Skeletal muscle tissue (tissue), 4 donors: ENCODE data around the gene RHOBTB3. TPM values are rescaled to one million over a fixed set of nuclear protein-coding genes. Genes with fewer than 3 reads are reported as not detected.
A peak's percentile ranks its signal among the peaks of the same experiment; 100 is the strongest.

ENCODE experiments used
- H3K27ac ChIP-seq: one replicate; pipeline ENCODE4 v1.7.0; 2013; ENCODE audit warnings: mild to moderate bottlenecking, low read depth, low read length, inconsistent platforms
- H3K27me3 ChIP-seq, 3 donors: one replicate each; pipeline ENCODE4 v1.7.0; 2013; ENCODE audit warnings: low read length in 3 of 3; ENCODE audit not compliant: control insufficient read depth in 3 of 3, insufficient read depth in 3 of 3
- H3K36me3 ChIP-seq, 3 donors: one replicate each; pipeline ENCODE4 v1.7.0; 2013; ENCODE audit warnings: low read length in 3 of 3; ENCODE audit not compliant: control insufficient read depth in 3 of 3, insufficient read depth in 3 of 3
- H3K4me1 ChIP-seq, 3 donors: one replicate each; pipeline ENCODE4 v1.7.0; 2013; ENCODE audit warnings: low read length in 3 of 3, mild to moderate bottlenecking in 3 of 3; ENCODE audit not compliant: control insufficient read depth in 3 of 3, insufficient read depth in 3 of 3
- H3K4me3 ChIP-seq, 3 donors: one replicate each; pipeline ENCODE4 v1.7.0; 2013; ENCODE audit warnings: low read length in 3 of 3
- H3K9ac ChIP-seq, 3 donors: one replicate each; pipeline ENCODE4 v1.7.0; 2013; ENCODE audit warnings: low read length in 3 of 3, mild to moderate bottlenecking in 3 of 3, moderate library complexity in 2 of 3, low read depth in 1 of 3
- H3K9me3 ChIP-seq, 3 donors: one replicate each; pipeline ENCODE4 v1.7.0; 2013; ENCODE audit warnings: low read length in 3 of 3; ENCODE audit not compliant: control insufficient read depth in 3 of 3
- total RNA-seq: library from RNA; depleted of rRNA; stranded (reverse); fragments of >200 nt; gene quantifications from one replicate; pipeline ENCODE4 v1.2.3, GENCODE V29; 2014
- donor health status: Osteomylitis.

The RHOBTB3 gene
- total RNA-seq, 1 donor from 2014 or later, result 640 TPM

- Histone ChIP-seq H3K4me3 (no peak overlapping the region), H3K9me3 (no peaks in the 10 kb centered on the region), H3K36me3 (no peaks in the 10 kb centered on the region), H3K4me1 (peaks cover 3 to 9% (median 7%) of the 10 kb centered on the region in 3 donors), H3K27ac (no peak overlapping the region), H3K27me3 (no peaks in the 10 kb centered on the region), H3K9ac (no peak overlapping the region)
Observed at GRCh38 chr5:95713960-95714710, 17.0 kb upstream of the RHOBTB3 start.

DNA sequence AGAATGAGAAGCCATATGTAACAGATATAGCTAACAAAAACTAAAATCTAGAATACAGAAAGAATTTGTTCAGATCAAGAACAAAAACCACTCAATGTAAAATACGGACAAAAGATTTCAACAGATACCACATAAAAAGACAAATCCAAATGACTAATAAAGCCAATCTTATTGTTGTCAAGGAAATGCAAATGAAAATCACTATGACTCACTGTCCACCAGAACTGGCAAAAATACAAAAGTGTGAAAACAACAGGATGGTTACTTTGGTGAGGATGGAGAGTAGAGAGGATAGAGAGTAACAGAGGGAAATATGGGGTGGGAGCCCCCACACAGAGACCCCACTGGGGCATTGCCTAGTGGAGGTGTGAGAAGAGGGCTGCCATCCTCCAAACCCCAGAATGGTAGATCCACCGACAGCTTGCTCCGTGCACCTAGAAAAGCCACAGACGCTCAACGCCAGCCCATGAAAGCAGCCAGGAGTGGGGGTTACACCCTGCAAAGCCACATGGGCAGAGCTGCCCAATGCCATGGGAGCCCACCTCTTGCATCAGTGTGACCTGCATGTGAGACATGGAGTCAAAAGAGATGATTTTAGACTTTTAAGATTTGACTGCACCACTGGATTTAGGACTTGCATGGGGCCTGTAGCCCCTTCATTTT lies 15.2 kb upstream of the RHOBTB3 start:
- H3K4me3 ChIP-seq, result no peak overlapping the region
- H3K27me3 ChIP-seq, result no peaks in the 10 kb centered on the region
- no peaks in the 10 kb centered on the region for H3K9me3 ChIP-seq
- H3K36me3 ChIP-seq, result no peaks in the 10 kb centered on the region
- no peak overlapping the region for H3K27ac ChIP-seq
- H3K9ac ChIP-seq, result no peak overlapping the region
- H3K4me1 ChIP-seq, result peaks cover 0 to 4% (median 3%) of the 10 kb centered on the region in 3 donors

DNA sequence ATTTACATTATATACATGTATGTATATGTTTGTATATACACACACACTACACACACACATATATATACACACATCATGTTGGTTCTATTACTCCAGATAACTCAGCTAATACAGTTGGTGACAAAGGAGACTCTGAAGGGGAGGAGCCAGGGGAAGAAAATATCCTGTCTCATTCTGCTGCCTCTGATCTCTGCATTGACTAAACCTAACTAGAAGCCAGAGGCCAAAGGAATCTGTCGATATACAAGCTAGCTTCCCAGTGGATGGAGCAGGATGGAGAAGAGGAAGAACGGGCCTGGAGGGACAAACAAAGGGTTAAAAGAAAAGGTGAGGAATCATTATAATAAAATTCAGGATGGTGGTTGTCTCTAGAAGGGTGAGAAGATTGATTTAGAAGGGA lies 13.7 kb upstream of the RHOBTB3 start:
- peaks cover 0 to under 1% (median 0%) of the 10 kb centered on the region in 3 donors for H3K4me1 ChIP-seq
- H3K9ac ChIP-seq, result no peak overlapping the region
- no peaks in the 10 kb centered on the region for H3K36me3 ChIP-seq
- H3K27me3 ChIP-seq, result no peaks in the 10 kb centered on the region
- no peaks in the 10 kb centered on the region for H3K9me3 ChIP-seq
- no peak overlapping the region for H3K27ac ChIP-seq
- H3K4me3 ChIP-seq, result no peak overlapping the region

DNA sequence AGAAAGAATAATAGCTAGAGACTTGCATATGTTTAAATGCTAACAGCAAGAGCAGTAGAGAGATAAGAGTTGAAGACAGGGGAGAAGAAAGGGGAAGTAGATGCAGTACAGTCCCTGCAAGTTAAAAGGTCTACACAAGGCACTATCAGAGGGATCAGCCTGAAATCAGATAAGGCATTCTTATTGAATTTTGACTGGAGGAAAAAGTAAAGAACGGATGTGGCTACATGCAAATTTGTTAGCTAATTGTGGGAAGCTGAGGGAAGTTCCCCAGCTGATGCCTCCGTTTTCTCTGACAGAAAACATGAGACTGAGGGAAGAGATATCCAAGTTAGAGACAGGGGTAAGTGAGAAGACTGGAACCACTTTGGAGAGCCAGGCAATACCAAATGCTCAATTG lies 12.9 kb upstream of the RHOBTB3 start:
- H3K36me3 ChIP-seq, result no peaks in the 10 kb centered on the region
- H3K4me3 ChIP-seq, result no peak overlapping the region
- no peaks in the 10 kb centered on the region for H3K4me1 ChIP-seq
- no peak overlapping the region for H3K9ac ChIP-seq
- H3K27me3 ChIP-seq, result no peaks in the 10 kb centered on the region
- H3K27ac ChIP-seq, result no peak overlapping the region
- no peaks in the 10 kb centered on the region for H3K9me3 ChIP-seq

- Histone ChIP-seq H3K9me3 (no peaks in the 10 kb centered on the region), H3K4me1 (peaks cover 0 to 3% (median 2%) of the 10 kb centered on the region in 3 donors), H3K27ac (no peak overlapping the region), H3K9ac (no peak overlapping the region), H3K27me3 (no peaks in the 10 kb centered on the region), H3K36me3 (no peaks in the 10 kb centered on the region), H3K4me3 (no peak overlapping the region)
Observed at GRCh38 chr5:95718738-95719137, 12.4 kb upstream of the RHOBTB3 start.

GRCh38 chr5:95720094-95720786 lies 10.9 kb upstream of the RHOBTB3 start:
- Histone ChIP-seq H3K36me3 (no peaks in the 10 kb centered on the region), H3K27me3 (no peaks in the 10 kb centered on the region), H3K9ac (no peak overlapping the region), H3K4me1 (peaks cover 0 to 3% (median 2%) of the 10 kb centered on the region in 3 donors), H3K9me3 (no peaks in the 10 kb centered on the region), H3K4me3 (no peak overlapping the region), H3K27ac (peak overlapping the region; percentile 8)

GRCh38 chr5:95721582-95722295 lies 9.4 kb upstream of the RHOBTB3 start:
- no peak overlapping the region for H3K4me3 ChIP-seq
- no peak overlapping the region for H3K27ac ChIP-seq
- no peaks in the 10 kb centered on the region for H3K9me3 ChIP-seq
- no peaks in the 10 kb centered on the region for H3K36me3 ChIP-seq
- H3K9ac ChIP-seq, result no peak overlapping the region
- H3K27me3 ChIP-seq, result no peaks in the 10 kb centered on the region
- peaks cover 0 to 5% (median 3%) of the 10 kb centered on the region in 3 donors for H3K4me1 ChIP-seq

GRCh38 chr5:95723632-95724369 lies 7.3 kb upstream of the RHOBTB3 start:
- Histone ChIP-seq H3K9ac (no peak overlapping the region), H3K27me3 (no peaks in the 10 kb centered on the region), H3K4me1 (peaks cover 0 to 9% (median 5%) of the 10 kb centered on the region in 3 donors), H3K4me3 (no peak overlapping the region), H3K9me3 (no peaks in the 10 kb centered on the region), H3K27ac (no peak overlapping the region), H3K36me3 (no peaks in the 10 kb centered on the region)

- Histone ChIP-seq H3K36me3 (no peaks in the 10 kb centered on the region), H3K27ac (no peak overlapping the region), H3K27me3 (no peaks in the 10 kb centered on the region), H3K4me1 (peaks cover 3 to 9% (median 6%) of the 10 kb centered on the region in 3 donors), H3K9me3 (no peaks in the 10 kb centered on the region), H3K9ac (no peak overlapping the region), H3K4me3 (no peak overlapping the region)
Observed at GRCh38 chr5:95725071-95725820, 5.9 kb upstream of the RHOBTB3 start.
